ENCODE measurements around the gene SP1.
"Not testable (repeated sequence)": the region's sequence is repeated elsewhere in the genome, so short reads cannot be mapped to it uniquely, and the experiment has no call there.

- TF ChIP-seq EP300, CTCF, POLR2AphosphoS5, POLR2A (IDR thresholded peaks at IDR 0.05): not testable (repeated sequence)
These were observed 55.4 kb downstream of the SP1 start for GRCh38 chr12:53435326-53435725.

Measured in suprapubic skin (tissue), 4 donors.